Liver (tissue), 2 donors: ENCODE data around the gene LENEP.

Source experiments
- CTCF ChIP-seq: fragments of 150-350 bp; IDR thresholded peaks from 2 replicates; pipeline ENCODE4 v1.5.1; 2017; ENCODE audit warnings: improper control_type of control experiment, low read depth, low read length; ENCODE audit not compliant: missing input control
- REST ChIP-seq: IDR thresholded peaks from 2 replicates; pipeline ENCODE4 v1.6.1; 2016; ENCODE audit warnings: antibody characterized with exemption, mild to moderate bottlenecking
- TF ChIP-seq, protein P1 (sequence below): IDR thresholded peaks from 2 replicates; pipeline ENCODE4 v1.6.1; 2016; ENCODE audit warnings: antibody characterized with exemption
- donor health status: healthy.

DNA sequence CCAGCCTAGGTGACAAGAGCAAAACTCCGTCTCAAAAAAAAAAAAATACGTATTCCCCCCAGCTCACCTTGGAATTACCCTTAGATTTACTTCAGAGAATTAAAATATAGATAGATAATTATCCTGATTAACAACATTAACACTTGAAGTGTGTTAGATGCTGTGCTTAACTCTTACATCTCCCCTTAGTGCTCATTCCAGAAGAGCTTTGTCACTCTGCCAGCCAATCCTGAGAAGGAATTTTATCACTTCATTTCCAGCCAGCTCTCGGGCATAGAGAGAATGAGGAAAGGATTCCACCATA lies 21.2 kb upstream of the LENEP start:
- TF ChIP-seq CTCF, result no peak
- TF ChIP-seq REST, result no peak
- TF ChIP-seq, protein P1, sequence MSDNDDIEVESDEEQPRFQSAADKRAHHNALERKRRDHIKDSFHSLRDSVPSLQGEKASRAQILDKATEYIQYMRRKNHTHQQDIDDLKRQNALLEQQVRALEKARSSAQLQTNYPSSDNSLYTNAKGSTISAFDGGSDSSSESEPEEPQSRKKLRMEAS, result no peak
